ENCODE measurements around the gene GABARAP. TPM values are rescaled to one million over a fixed set of nuclear protein-coding genes. Genes with fewer than 3 reads are reported as not detected.

The GABARAP gene
- total RNA-seq, 2 donors from 2014 or later: 145 to 482 TPM

DNA sequence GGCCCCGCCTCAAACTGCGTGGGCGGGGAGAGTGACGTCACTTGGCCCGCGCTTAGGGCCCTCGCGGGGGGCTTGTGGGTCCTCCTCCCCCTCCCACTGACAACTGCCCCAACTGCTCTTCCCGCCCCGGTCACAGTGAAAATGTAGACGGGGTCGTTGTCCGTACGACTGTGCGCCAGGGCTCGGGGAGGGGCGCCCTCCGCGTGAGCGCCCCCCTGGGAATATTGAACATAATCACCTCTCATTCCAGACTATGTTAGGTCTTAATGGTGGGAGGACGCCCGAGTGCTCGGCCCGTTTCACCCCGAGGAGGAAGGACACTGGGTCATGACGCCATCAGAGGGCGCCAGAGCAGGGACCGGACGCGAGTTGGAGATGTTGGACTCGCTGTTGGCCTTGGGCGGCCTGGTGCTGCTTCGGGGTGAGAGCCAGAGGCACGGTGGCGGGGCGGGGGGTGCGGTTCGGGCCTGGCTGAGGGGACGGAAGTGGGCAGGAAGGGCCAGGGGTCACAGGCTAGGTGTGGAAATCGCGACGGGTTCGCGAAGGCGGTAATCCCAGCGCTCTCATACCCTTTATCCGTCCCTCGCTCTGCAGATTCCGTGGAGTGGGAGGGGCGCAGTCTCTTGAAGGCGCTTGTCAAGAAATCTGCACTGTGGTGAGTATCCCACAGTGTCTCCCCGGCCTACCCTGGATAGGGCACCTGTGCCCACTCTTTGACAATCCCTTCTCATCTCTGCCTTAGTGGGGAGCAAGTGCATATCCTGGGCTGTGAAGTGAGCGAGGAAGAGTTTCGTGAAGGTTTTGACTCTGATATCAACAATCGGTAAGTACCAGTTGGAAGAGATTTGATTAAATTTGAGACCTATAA lies 10.2 kb upstream of the GABARAP start, which contains the start of gene ELP5:
TSS of gene ELP5 (plus strand) at position 40 of the 868 bp plus-strand sequence. CDS start at position 376, 336 bp downstream.
- peak within 1 kb of the TSS; percentile 87 to 100 (median 100) for H3K27ac ChIP-seq
- no peaks in the 10 kb centered on the region for H3K9me3 ChIP-seq
- peaks cover 38% of the 10 kb centered on the region for H3K4me1 ChIP-seq
- no peaks in the 10 kb centered on the region for H3K27me3 ChIP-seq
- intact Hi-C loops (cut with DNase I): no loop called here
- H3K4me3 ChIP-seq: peak within 1 kb of the TSS; percentile 98 to 99
- TF ChIP-seq POLR2A (IDR thresholded peaks at IDR 0.05): peak; percentile 37 to 80 (median 78)
- TF ChIP-seq, protein P1, sequence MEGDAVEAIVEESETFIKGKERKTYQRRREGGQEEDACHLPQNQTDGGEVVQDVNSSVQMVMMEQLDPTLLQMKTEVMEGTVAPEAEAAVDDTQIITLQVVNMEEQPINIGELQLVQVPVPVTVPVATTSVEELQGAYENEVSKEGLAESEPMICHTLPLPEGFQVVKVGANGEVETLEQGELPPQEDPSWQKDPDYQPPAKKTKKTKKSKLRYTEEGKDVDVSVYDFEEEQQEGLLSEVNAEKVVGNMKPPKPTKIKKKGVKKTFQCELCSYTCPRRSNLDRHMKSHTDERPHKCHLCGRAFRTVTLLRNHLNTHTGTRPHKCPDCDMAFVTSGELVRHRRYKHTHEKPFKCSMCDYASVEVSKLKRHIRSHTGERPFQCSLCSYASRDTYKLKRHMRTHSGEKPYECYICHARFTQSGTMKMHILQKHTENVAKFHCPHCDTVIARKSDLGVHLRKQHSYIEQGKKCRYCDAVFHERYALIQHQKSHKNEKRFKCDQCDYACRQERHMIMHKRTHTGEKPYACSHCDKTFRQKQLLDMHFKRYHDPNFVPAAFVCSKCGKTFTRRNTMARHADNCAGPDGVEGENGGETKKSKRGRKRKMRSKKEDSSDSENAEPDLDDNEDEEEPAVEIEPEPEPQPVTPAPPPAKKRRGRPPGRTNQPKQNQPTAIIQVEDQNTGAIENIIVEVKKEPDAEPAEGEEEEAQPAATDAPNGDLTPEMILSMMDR (IDR thresholded peaks at IDR 0.05): peak in 4 of 7 experiments; percentile 20 to 39 (median 32)
- peak; percentile 94 to 96 (median 96) for DNase-seq
- H3K36me3 ChIP-seq (replicated peaks in 1 of 2; ENCODE audit: insufficient read depth in 1 of 2, low read depth in 2 of 2): peaks cover 0 to 8% of the 10 kb centered on the region in 2 donors
- 1 to 6% methylated on average over 11 to 55 of the region's 55 CpGs for WGBS, 2 donors
- peak; percentile 78 for ATAC-seq

- H3K4me1 ChIP-seq: peaks cover 38% of the 10 kb centered on the region
- ATAC-seq: peak; percentile 92
- intact Hi-C loops (cut with DNase I): no loop called here
Observed at GRCh38 chr17:7251661-7252175, 9.5 kb upstream of the GABARAP start, which contains the start of gene CTDNEP1. Gene CTDNEP1, minus strand, starts transcription at chr17:7251734. Its CDS starts 438 bp downstream, at chr17:7251296.

GRCh38 chr17:7250695-7251627 lies 8.7 kb upstream of the GABARAP start:
- H3K27me3 ChIP-seq: no peaks in the 10 kb centered on the region
- H3K9me3 ChIP-seq: no peaks in the 10 kb centered on the region
- no peak for ATAC-seq
- intact Hi-C loops (cut with DNase I): no loop called here
- H3K4me1 ChIP-seq: peaks cover 38% of the 10 kb centered on the region
- H3K36me3 ChIP-seq (replicated peaks in 1 of 2; ENCODE audit: insufficient read depth in 1 of 2, low read depth in 2 of 2): peaks cover 0 to 7% of the 10 kb centered on the region in 2 donors
- 0 to 1% methylated on average over 9 to 49 of the region's 55 CpGs for WGBS, 2 donors
- peak overlapping the region; percentile 87 to 100 (median 100) for H3K27ac ChIP-seq
- TF ChIP-seq, protein P1 (IDR thresholded peaks at IDR 0.05): no peak
- TF ChIP-seq POLR2A (IDR thresholded peaks at IDR 0.05): no peak
- H3K4me3 ChIP-seq: peak overlapping the region; percentile 98 to 99
- peak in 1 of 4 donors; percentile 29 for DNase-seq

More at GRCh38 chr17:7251661-7252175, 9.5 kb upstream of the GABARAP start, which contains the start of gene CTDNEP1:
- peak within 1 kb of the TSS; percentile 98 to 99 for H3K4me3 ChIP-seq
- H3K9me3 ChIP-seq: no peaks in the 10 kb centered on the region
- peaks cover 0 to 7% of the 10 kb centered on the region in 2 donors for H3K36me3 ChIP-seq (replicated peaks in 1 of 2; ENCODE audit: insufficient read depth in 1 of 2, low read depth in 2 of 2)
- H3K27ac ChIP-seq: peak within 1 kb of the TSS; percentile 87 to 100 (median 100)
- WGBS, 2 donors: 0 to 1% methylated on average over 39 to 40 of the region's 41 CpGs
- no peaks in the 10 kb centered on the region for H3K27me3 ChIP-seq
- peak; percentile 97 to 99 (median 98) for DNase-seq
- TF ChIP-seq, protein P1 (IDR thresholded peaks at IDR 0.05): no peak
- peak; percentile 42 to 70 (median 60) for TF ChIP-seq POLR2A (IDR thresholded peaks at IDR 0.05)

DNA sequence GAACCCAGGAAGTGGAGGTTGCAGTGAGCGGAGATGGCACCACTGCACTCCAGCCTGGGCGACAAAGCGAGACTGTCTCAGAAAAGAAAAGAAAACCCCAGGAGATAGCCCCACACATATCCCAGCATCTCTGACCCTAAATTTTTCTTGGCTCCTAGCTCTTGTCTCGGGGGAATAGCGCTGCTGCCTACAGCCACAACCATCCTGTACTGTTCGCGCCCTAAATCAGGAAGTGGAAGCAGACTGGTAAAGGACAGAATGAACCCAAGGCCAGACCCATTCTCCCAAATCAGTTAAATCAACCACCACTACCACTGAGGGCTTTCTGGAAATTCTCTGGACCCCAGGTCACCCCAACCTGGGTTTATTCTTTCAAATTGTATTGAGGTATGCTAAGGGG lies 7.6 kb upstream of the GABARAP start:
- Histone ChIP-seq H3K27me3 (no peaks in the 10 kb centered on the region), H3K9me3 (no peaks in the 10 kb centered on the region), H3K36me3 (replicated peaks in 1 of 2; ENCODE audit: insufficient read depth in 1 of 2, low read depth in 2 of 2) (peaks cover 0 to 6% of the 10 kb centered on the region in 2 donors), H3K4me3 (no peak overlapping the region), H3K27ac (peak overlapping the region in 2 of 4 donors; percentile 2 to 100), H3K4me1 (peaks cover 38% of the 10 kb centered on the region)
- no peak for ATAC-seq
- intact Hi-C loops (cut with DNase I): no loop called here
- TF ChIP-seq, protein P1 (IDR thresholded peaks at IDR 0.05): no peak
- TF ChIP-seq POLR2A (IDR thresholded peaks at IDR 0.05): no peak
- WGBS, 2 donors: 78 to 87% methylated on average over 7 of the region's 7 CpGs
- DNase-seq: no peak
